Endothelial cell of umbilical vein (primary cell): ENCODE measurements around the gene MYLIP.

Experiments used
- CTCF ChIP-seq, 2 donors: IDR thresholded peaks; 1 replicate in 1 of 2; 2 replicates in 1 of 2; pipeline ENCODE4 v1.5.1; 2011; ENCODE audit warnings: low read length in 2 of 2, mild to moderate bottlenecking in 2 of 2, moderate library complexity in 2 of 2, control low read depth in 1 of 2, inconsistent platforms in 1 of 2, low read depth in 1 of 2; ENCODE audit not compliant: insufficient read depth in 1 of 2; ENCODE audit errors: extremely low read depth in 1 of 2
- EZH2 ChIP-seq: IDR thresholded peaks from 2 replicates; pipeline ENCODE4 v1.6.1; 2012; ENCODE audit warnings: borderline replicate concordance, low read depth, mild to moderate bottlenecking, moderate library complexity, low read length, inconsistent platforms; ENCODE audit not compliant: severe bottlenecking
- FOS ChIP-seq: IDR thresholded peaks from 2 replicates; pipeline ENCODE4 v1.6.1; 2011; ENCODE audit warnings: mild to moderate bottlenecking, low read length, moderate library complexity, borderline replicate concordance; ENCODE audit not compliant: insufficient read depth
- JUN ChIP-seq: IDR thresholded peaks from 2 replicates; pipeline ENCODE4 v1.6.1; 2011; ENCODE audit warnings: borderline replicate concordance, low read depth; ENCODE audit not compliant: insufficient read length, insufficient read depth
- MAX ChIP-seq: IDR thresholded peaks from 2 replicates; pipeline ENCODE4 v1.6.1; 2011; ENCODE audit not compliant: insufficient read depth, insufficient read length
- POLR2A ChIP-seq: IDR thresholded peaks from 2 replicates; pipeline ENCODE4 v1.6.1; 2012; ENCODE audit warnings: low read depth, mild to moderate bottlenecking, control low read depth, low read length
- POLR2AphosphoS5 ChIP-seq: IDR thresholded peaks from 2 replicates; pipeline ENCODE4 v1.6.1; 2012; ENCODE audit warnings: low read depth, mild to moderate bottlenecking, control low read depth, low read length, moderate library complexity; ENCODE audit not compliant: insufficient read depth

GRCh38 chr6:16145038-16145437 is 16.2 kb downstream of the MYLIP start:
- TF ChIP-seq POLR2A (no peak), POLR2AphosphoS5 (no peak), EZH2 (no peak), CTCF (IDR thresholded peaks at IDR 0.05; ENCODE audit: extremely low read depth in 1 of 2, insufficient read depth in 1 of 2, low read depth in 1 of 2, low read length in 2 of 2) (no peak), FOS (no peak), JUN (no peak), MAX (no peak)
